ENCODE measurements around the gene ADAMTS10.
"Not testable (repeated sequence)": the region's sequence is repeated elsewhere in the genome, so short reads cannot be mapped to it uniquely, and the experiment has no call there.

The ADAMTS10 gene

DNA sequence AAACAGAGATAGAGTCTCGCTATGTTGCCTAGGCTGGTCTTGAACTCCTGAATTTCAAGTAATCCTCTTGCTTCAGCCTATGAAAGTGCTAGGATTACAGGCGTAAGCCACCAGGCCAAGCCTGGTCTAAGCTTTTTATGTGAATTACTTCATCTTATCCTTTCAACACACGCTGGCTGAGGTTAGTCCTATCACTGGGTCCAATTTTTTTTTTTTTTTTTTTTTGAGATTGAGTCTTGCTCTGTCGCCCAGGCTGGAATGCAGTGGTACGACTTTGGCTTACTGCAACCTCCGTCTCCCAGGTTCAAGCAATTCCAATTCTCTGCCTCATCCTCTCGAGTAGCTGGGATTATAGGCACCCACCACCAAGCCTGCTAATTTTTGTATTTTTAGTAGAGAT lies 43.7 kb downstream of the ADAMTS10 start:
- in situ Hi-C loops (cut with HindIII; ENCODE audit: low sequenced_read_pairs) = no loop called here

- in situ Hi-C loops (cut with HindIII; ENCODE audit: low sequenced_read_pairs) = not testable (repeated sequence)
These were observed 45.6 kb downstream of the ADAMTS10 start for GRCh38 chr19:8564866-8565265.

- in situ Hi-C loops (cut with HindIII; ENCODE audit: low sequenced_read_pairs) = no loop called here
These were observed 49.3 kb downstream of the ADAMTS10 start for GRCh38 chr19:8561075-8561764.

DNA sequence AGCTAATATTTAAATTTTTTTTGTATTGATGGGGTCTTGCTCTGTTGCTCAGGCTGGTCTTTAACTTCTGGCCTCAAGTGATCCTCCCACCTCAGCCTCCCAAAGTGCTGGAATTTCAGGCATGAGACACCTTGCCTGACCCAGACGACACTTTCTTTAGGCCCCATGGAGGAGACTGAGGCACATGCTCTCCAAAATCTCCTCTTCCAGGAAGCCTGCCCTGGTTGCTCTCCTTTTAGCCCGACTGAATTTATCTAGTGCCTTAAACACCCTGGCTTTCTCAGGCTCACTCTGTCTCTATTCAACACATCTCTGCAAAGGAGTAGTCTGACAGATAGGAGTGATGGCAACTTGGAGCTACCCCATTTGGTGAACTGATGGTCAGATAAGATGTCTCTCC lies 52.2 kb downstream of the ADAMTS10 start:
- in situ Hi-C loops (cut with HindIII; ENCODE audit: low sequenced_read_pairs) = no loop called here

DNA sequence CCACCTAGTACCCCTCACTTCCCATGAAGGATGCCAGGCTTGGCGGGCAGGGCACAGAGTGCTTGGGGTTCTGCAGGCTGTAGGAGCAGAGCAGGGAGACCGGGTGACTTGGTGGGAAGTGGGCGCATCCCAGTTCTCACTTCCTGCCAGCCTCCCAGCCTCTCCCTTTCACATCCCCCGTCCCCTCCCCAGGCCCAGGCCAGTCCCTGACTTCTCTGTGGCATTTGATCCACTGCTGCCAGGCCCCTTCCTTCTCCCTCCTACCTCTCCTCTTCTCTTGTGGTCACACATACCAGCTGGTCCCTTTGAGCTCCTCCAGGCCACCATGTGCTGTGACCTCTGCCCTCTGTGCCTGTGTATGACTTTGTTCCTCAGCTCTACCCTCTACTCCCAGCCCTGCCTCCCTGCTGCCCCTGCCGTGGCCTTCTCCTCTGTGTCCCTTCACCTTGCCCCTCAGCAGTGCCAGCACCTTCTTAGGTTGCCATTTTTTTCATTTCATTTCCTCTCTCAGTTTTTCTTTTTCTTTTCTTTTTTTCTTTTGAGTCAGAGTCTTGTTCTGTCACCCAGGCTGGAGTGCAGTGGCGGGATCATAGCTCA lies 52.8 kb downstream of the ADAMTS10 start:
- in situ Hi-C loops (cut with HindIII; ENCODE audit: low sequenced_read_pairs) = no loop called here

DNA sequence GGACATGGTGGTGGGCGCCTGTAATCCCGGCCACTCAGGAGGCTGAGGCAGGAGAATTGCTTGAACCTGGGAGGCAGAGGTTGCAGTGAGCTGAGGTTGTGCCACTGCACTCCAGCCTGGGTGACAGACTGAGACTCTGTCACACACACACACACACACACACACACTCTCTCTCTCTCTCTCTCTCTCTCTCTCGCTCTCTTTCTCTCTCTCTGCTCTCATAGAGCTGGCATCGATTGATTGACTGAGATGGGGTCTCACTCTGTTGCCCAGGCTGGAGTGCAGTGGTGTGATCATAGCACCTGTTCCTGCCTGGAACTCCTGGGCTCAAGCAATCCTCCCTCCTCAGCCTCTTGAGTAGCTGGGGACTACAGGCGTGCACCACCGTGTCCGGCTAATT lies 56.8 kb downstream of the ADAMTS10 start:
- in situ Hi-C loops (cut with HindIII; ENCODE audit: low sequenced_read_pairs) = not testable (repeated sequence)

GRCh38 chr19:8552810-8553209 lies 57.7 kb downstream of the ADAMTS10 start:
- in situ Hi-C loops (cut with HindIII; ENCODE audit: low sequenced_read_pairs) = no loop called here

DNA sequence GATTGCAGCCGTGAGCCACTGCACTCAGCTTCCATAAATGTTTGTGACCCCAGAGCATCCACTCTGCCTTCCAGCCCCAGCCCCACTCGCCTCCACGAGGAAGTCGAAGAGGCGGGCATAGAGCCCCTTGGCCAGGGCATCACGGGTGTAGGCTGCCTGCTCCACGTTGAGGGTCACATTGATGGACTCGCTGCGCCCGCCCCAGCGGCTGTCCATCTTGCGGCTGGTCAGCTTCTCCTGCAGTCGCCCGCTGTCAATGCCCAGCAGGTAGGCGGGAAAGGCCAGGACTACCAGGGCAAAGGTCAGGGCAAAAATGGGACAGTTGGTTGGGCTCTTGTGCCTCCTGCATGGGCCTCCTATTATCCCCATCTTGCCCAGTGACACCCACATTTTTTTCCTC lies 60.4 kb downstream of the ADAMTS10 start:
- in situ Hi-C loops (cut with HindIII; ENCODE audit: low sequenced_read_pairs) = no loop called here

DNA sequence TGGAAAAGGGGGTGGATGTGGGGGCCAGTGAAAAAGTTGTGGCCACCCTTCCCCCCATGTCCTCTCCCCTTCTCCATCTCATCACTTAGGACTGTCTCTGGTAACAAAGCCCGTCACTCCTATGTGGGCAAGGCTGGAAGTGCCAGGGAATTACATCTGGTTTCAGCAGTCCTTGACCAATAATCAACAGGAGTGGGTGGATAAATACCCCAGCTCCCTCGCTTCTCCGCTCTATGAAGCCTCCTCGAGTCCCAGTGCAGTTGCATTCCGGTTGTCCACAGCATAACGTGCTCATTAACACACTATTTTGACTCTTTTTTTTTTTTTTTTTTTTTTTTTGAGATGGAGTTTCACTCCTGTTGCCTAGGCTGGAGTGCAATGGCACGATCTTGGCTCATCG lies 64.8 kb downstream of the ADAMTS10 start:
- in situ Hi-C loops (cut with HindIII; ENCODE audit: low sequenced_read_pairs) = no loop called here

DNA sequence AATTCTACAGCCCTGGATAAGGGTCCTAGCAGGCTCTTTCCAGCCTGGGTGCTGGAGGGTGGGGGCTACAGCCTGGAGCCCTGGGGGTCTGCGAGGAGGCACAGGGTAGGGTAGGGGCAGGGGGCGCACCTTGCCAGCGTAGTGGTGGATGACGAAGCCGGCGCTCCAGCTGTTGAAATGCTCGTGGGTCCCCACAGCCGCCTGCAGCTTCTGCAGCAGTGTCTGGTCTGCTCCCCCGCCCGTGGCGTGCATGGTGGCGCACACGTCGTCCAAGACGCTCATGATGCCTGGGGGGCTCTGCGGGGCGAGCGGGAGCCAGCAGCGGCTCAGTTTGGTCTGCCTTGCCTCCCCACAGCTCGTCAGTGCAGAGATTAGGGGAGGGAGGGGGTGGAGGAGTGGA lies 66.3 kb downstream of the ADAMTS10 start:
- in situ Hi-C loops (cut with HindIII; ENCODE audit: low sequenced_read_pairs) = no loop called here

DNA sequence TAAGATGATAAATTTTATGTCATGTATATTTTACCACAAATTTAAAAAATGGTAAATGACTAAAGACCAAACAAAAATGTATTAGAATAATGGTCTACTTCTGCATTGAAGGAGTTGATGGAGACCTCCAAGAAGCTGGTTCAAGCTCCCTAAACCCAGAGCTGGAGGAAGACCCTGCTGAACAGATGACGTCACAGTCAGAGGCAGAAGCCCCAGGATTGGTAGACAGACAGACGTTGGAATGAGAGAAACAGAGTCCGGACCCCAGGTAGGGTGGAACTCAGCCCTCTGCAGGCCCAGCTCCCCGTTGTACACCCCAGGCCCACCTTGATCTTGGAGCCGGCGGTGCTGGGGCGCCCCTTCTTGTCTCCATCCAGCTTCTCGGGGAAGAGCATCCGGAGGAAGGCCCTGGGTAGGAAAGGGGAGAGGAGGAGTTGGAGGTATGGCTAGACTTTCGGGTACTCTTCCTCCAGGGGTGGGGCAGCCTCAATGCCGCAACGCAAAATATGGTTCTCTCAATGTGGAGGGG lies 70.8 kb downstream of the ADAMTS10 start:
- in situ Hi-C loops (cut with HindIII; ENCODE audit: low sequenced_read_pairs) = no loop called here

GRCh38 chr19:8537099-8537498 lies 73.4 kb downstream of the ADAMTS10 start:
- in situ Hi-C loops (cut with HindIII; ENCODE audit: low sequenced_read_pairs) = no loop called here

DNA sequence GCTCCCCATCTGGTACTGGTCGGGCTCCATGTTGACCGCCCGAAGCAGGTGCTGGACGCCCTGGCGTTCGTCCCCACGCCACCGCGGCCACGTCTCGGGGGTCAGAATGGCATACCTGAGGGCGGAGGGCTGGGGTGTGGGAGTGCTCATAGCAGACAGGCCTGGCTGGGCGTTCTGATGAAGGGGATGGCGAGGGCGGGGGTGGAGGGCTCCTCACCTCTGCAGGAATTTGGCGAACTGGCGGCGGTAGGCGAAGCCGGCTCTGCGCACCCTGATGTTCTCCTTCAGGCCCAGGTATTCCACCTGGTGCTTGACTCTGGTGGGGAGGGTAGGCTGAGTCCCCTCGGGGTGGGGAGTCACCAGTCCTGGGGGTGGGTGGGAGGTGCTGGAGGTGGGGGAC lies 74.2 kb downstream of the ADAMTS10 start:
- in situ Hi-C loops (cut with HindIII; ENCODE audit: low sequenced_read_pairs) = no loop called here

DNA sequence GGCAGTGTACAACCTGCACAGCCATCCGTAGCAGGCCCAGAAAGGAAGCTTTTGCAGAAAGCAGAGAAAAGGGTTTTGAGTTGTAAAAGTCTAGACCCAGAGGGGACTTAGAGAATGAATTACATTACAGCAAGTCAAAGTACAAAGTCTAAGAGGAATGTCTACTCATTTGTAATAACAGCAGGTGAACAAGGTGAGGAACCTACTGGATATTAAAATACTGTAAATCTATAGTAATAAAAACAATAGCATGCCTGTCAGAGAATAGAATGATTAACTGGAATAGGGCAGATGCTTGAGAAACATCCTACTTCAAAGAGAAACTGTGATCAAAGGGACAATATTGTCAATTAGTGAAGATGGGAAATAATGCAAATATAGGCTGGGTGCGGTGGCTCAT lies 78.3 kb downstream of the ADAMTS10 start:
- in situ Hi-C loops (cut with HindIII; ENCODE audit: low sequenced_read_pairs) = no loop called here

DNA sequence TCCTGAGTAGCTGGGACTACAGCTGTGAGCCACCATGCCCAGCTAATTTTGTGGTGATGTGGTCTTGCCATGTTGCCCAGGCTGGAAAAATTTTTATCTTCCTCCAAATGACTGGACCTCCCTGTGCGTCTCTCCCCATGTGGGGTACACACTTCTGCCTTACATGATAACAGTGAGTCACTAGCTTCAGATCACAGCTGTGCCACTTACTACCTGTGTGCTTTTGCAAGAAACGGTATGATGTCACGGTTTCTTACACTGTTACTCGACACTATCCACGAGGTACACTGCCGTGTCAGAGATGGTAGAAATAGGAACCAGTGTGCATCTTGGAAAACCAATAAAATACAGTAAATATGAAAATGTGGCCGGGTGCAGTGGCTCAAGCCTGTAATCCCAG lies 79.0 kb downstream of the ADAMTS10 start:
- in situ Hi-C loops (cut with HindIII; ENCODE audit: low sequenced_read_pairs) = no loop called here

All from DLD1 (cell line).